Measurements from ENCODE around the gene CCNF. TPM values are rescaled to one million over a fixed set of nuclear protein-coding genes. Genes with fewer than 3 reads are reported as not detected.
"Not testable (repeated sequence)": the region's sequence is repeated elsewhere in the genome, so short reads cannot be mapped to it uniquely, and the experiment has no call there.

Gene CCNF
- total RNA-seq, 2 donors from 2014 or later, result 59.6 to 64.5 TPM

DNA sequence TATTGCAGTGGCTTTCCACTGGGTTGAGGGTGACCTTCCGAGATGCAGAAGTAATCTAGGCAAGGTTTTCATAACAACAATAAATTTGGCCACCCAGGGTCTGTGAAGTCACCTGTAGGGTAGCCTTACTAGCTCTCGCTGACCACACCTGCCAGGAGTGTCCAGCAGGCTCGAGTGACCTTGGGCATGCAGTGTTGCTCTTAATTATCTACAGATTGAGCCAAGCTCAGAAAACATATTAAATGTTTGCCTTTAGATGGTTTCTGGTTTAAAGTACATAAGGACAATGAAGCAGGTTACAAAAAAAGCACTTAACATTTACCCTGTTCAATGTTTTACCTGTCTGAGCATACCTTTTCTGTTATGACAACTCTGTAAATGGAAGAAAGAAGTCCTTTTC, 47.5 kb downstream of the CCNF start:
- H3K27ac Mint-ChIP-seq, result no peak overlapping the region
- no peaks in the 10 kb centered on the region for H3K27me3 Mint-ChIP-seq
- H3K4me3 Mint-ChIP-seq, result peak overlapping the region; percentile 60
- no peaks in the 10 kb centered on the region for H3K9me3 Mint-ChIP-seq
- H3K4me1 Mint-ChIP-seq, result peaks cover 17% of the 10 kb centered on the region
- ATAC-seq (replicated peaks), result no peak
- H3K36me3 Mint-ChIP-seq (ENCODE audit: low read depth), result no peaks in the 10 kb centered on the region

DNA sequence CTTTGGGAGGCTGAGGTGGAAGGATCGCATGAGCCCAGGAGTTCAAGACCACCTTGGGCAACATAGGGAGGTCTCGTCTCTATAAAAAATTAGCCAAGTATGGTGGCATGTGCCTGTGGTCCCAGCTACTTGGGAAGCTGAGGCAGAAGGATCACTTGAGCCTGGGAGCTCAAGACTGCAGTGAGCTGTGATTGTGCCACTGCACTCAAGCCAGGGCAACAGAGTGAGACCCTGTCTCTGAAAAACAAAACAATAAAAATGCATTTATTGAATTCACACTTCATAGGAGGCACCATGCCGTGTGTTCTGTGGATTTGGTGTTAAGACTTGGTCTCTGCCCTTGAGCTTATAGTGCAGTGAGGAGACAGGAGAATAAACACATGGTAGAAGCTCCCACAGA, 48.1 kb downstream of the CCNF start:
- Mint-ChIP-seq H3K9me3 (no peaks in the 10 kb centered on the region), H3K27me3 (no peaks in the 10 kb centered on the region), H3K4me1 (peaks cover 17% of the 10 kb centered on the region), H3K27ac (no peak overlapping the region), H3K36me3 (ENCODE audit: low read depth) (no peaks in the 10 kb centered on the region), H3K4me3 (no peak overlapping the region)
- ATAC-seq (replicated peaks), result no peak

GRCh38 chr16:2478279-2478678, 49.0 kb downstream of the CCNF start:
- no peaks in the 10 kb centered on the region for H3K9me3 Mint-ChIP-seq
- H3K36me3 Mint-ChIP-seq (ENCODE audit: low read depth), result no peaks in the 10 kb centered on the region
- ATAC-seq (replicated peaks), result no peak
- H3K27ac Mint-ChIP-seq, result no peak overlapping the region
- no peak overlapping the region for H3K4me3 Mint-ChIP-seq
- H3K4me1 Mint-ChIP-seq, result peaks cover 17% of the 10 kb centered on the region
- H3K27me3 Mint-ChIP-seq, result no peaks in the 10 kb centered on the region

- not testable (repeated sequence) for ATAC-seq (replicated peaks); H3K9me3 Mint-ChIP-seq; H3K36me3 Mint-ChIP-seq (ENCODE audit: low read depth); H3K4me3 Mint-ChIP-seq; H3K27me3 Mint-ChIP-seq; H3K27ac Mint-ChIP-seq
- H3K4me1 Mint-ChIP-seq, result peaks cover 22% of the 10 kb centered on the region
Observed at GRCh38 chr16:2479996-2480395, 50.7 kb downstream of the CCNF start.

- peaks cover 22% of the 10 kb centered on the region for H3K4me1 Mint-ChIP-seq
- no peaks in the 10 kb centered on the region for H3K27me3 Mint-ChIP-seq
- no peaks in the 10 kb centered on the region for H3K9me3 Mint-ChIP-seq
- no peaks in the 10 kb centered on the region for H3K36me3 Mint-ChIP-seq (ENCODE audit: low read depth)
- ATAC-seq (replicated peaks), result no peak
- H3K4me3 Mint-ChIP-seq, result no peak overlapping the region
- no peak overlapping the region for H3K27ac Mint-ChIP-seq
Observed at GRCh38 chr16:2480948-2481347, 51.7 kb downstream of the CCNF start.

DNA sequence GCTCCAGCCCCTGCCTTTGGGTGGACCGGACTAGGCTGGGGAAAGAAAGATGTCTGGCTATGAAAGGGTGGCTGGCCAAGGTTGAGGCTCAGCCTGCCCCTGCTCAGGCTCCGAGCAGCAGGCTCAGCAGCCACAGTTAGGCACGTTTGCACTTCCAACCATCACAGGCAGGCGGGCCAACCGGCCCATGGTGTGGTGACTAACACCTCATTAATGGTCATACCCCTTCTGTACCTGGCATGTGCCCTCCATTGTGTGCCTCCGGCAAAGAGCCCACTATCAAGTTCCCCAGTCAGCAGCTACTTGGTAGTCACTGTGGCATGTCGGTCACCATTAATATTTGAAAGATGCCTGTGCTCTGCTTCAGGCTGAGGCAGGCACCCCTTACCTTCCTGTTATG, 52.4 kb downstream of the CCNF start:
- H3K9me3 Mint-ChIP-seq, result no peaks in the 10 kb centered on the region
- no peaks in the 10 kb centered on the region for H3K27me3 Mint-ChIP-seq
- peaks cover 16% of the 10 kb centered on the region for H3K4me1 Mint-ChIP-seq
- no peak for ATAC-seq (replicated peaks)
- H3K27ac Mint-ChIP-seq, result peak overlapping the region; percentile 39
- no peaks in the 10 kb centered on the region for H3K36me3 Mint-ChIP-seq (ENCODE audit: low read depth)
- no peak overlapping the region for H3K4me3 Mint-ChIP-seq

GRCh38 chr16:2482249-2482648, 53.0 kb downstream of the CCNF start:
- Mint-ChIP-seq H3K9me3 (no peaks in the 10 kb centered on the region), H3K27ac (peak overlapping the region; percentile 39), H3K36me3 (ENCODE audit: low read depth) (no peaks in the 10 kb centered on the region), H3K4me1 (peaks cover 19% of the 10 kb centered on the region), H3K27me3 (no peaks in the 10 kb centered on the region), H3K4me3 (no peak overlapping the region)
- no peak for ATAC-seq (replicated peaks)

- Mint-ChIP-seq H3K4me3 (no peak overlapping the region), H3K4me1 (peaks cover 18% of the 10 kb centered on the region), H3K27me3 (no peaks in the 10 kb centered on the region), H3K9me3 (no peaks in the 10 kb centered on the region), H3K27ac (no peak overlapping the region), H3K36me3 (ENCODE audit: low read depth) (no peaks in the 10 kb centered on the region)
- ATAC-seq (replicated peaks), result no peak
Observed at GRCh38 chr16:2482708-2483534, 53.7 kb downstream of the CCNF start.

- Mint-ChIP-seq H3K4me3 (no peak overlapping the region), H3K27me3 (no peaks in the 10 kb centered on the region), H3K36me3 (ENCODE audit: low read depth) (no peaks in the 10 kb centered on the region), H3K4me1 (peaks cover 17% of the 10 kb centered on the region), H3K9me3 (no peaks in the 10 kb centered on the region), H3K27ac (peak overlapping the region; percentile 80)
- no peak for ATAC-seq (replicated peaks)
Observed at GRCh38 chr16:2483939-2484897, 55.0 kb downstream of the CCNF start.

DNA sequence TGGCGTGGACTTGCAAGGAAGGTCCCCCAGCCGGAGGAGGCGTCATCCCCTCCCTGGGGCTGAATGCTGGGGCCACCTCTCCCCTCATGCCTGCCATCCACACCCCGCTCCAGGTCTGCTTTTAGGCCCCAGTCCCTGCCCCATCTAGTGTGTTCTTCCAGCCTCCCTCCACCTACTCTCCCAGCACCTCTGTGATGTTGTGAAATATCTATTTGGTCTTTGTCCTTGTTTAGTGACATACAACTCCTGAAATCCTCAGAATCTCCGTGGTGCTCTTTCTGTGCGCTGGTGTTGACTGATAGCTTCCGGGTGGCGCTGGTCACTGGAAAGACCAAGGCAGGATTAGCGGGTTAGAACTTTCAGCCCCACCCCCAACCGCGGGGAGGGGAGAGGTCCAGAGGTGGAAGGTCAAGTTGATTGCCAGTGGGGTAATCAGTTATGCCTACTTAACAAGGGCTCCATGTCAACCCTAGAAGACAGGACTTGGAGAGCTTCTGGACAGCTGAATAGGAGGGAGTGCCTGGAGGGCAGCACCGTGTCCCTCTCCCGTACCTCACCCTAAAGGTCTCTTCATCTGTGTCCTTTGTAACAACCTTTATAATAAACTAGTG, 55.8 kb downstream of the CCNF start:
- peaks cover 17% of the 10 kb centered on the region for H3K4me1 Mint-ChIP-seq
- H3K27ac Mint-ChIP-seq, result peak overlapping the region; percentile 80
- H3K4me3 Mint-ChIP-seq, result no peak overlapping the region
- H3K9me3 Mint-ChIP-seq, result no peaks in the 10 kb centered on the region
- no peak for ATAC-seq (replicated peaks)
- H3K27me3 Mint-ChIP-seq, result no peaks in the 10 kb centered on the region
- H3K36me3 Mint-ChIP-seq (ENCODE audit: low read depth), result no peaks in the 10 kb centered on the region

DNA sequence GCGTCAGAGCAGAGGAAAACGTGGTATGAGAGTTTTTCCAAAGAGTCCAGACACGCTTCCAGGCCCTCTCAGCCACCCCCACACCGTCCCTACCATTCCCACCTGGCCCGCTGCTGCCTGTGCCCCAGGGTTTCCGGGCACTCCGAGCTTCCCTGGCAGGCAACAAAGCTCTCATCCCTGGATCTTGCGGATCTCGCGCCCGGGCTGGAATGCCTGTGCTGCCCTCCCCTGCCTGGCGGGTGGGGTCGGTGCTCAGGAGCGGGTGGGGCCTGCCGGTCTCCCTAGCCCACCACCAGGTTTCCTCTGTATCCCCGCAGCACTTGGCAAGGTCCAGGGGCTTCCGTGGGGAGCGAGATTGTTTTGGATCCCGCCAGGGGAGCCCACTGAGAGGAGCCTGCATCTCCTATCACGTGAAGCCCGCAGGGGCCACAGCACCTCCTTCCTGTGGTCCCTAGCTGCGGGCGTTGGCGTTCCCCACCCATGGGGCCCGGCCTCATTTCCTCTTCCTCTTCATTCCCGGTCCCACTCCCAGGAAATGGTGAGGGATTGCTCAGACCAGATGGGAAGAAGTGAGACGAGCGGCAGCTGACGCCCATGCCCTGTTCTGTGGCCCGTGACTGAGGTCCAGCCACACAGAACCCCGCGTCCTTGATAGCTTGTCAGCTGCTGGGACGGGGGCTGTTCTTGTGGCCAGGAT, 56.7 kb downstream of the CCNF start:
- no peak overlapping the region for H3K27ac Mint-ChIP-seq
- H3K27me3 Mint-ChIP-seq, result no peaks in the 10 kb centered on the region
- no peaks in the 10 kb centered on the region for H3K36me3 Mint-ChIP-seq (ENCODE audit: low read depth)
- ATAC-seq (replicated peaks), result no peak
- H3K4me1 Mint-ChIP-seq, result peaks cover 17% of the 10 kb centered on the region
- H3K9me3 Mint-ChIP-seq, result no peaks in the 10 kb centered on the region
- no peak overlapping the region for H3K4me3 Mint-ChIP-seq

- H3K27ac Mint-ChIP-seq, result peak overlapping the region; percentile 89
Observed at GRCh38 chr16:2486645-2487516, 57.6 kb downstream of the CCNF start.

GRCh38 chr16:2487517-2487842, 58.2 kb downstream of the CCNF start:
- Mint-ChIP-seq H3K4me3 (peak overlapping the region; percentile 76), H3K27me3 (no peaks in the 10 kb centered on the region)

More at GRCh38 chr16:2486645-2487516, 57.6 kb downstream of the CCNF start:
- ATAC-seq (replicated peaks), result peak; percentile 99
- Mint-ChIP-seq H3K9me3 (no peaks in the 10 kb centered on the region), H3K4me3 (peak overlapping the region; percentile 76), H3K36me3 (ENCODE audit: low read depth) (no peaks in the 10 kb centered on the region), H3K27me3 (no peaks in the 10 kb centered on the region), H3K4me1 (peaks cover 17% of the 10 kb centered on the region)

More at GRCh38 chr16:2487517-2487842, 58.2 kb downstream of the CCNF start:
- Mint-ChIP-seq H3K4me1 (peaks cover 17% of the 10 kb centered on the region), H3K27ac (peak overlapping the region; percentile 89), H3K9me3 (no peaks in the 10 kb centered on the region), H3K36me3 (ENCODE audit: low read depth) (no peaks in the 10 kb centered on the region)
- no peak for ATAC-seq (replicated peaks)

All from activated T-helper 17 cell treated with anti-CD3 and anti-CD28 coated beads, Interleukin-2, amount 50 U/mL, for 72 hours (primary cell).